HUES64 (cell line): ENCODE data around the gene TFDP2.
"Not testable (repeated sequence)": the region's sequence is repeated elsewhere in the genome, so short reads cannot be mapped to it uniquely, and the experiment has no call there.

ENCODE experiments used
- H3K27ac ChIP-seq: 2 replicates; pipeline ENCODE4 v1.7.0; 2013; ENCODE audit warnings: low read depth, low read length, inconsistent platforms
- H3K27me3 ChIP-seq: 2 replicates; pipeline ENCODE4 v1.6.1; 2013; ENCODE audit warnings: mild to moderate bottlenecking, low read length; ENCODE audit not compliant: insufficient read depth
- H3K36me3 ChIP-seq: 2 replicates; pipeline ENCODE4 v1.6.1; 2013; ENCODE audit warnings: mild to moderate bottlenecking, low read length; ENCODE audit not compliant: insufficient read depth
- H3K4me1 ChIP-seq: 2 replicates; pipeline ENCODE4 v1.6.1; 2013; ENCODE audit warnings: mild to moderate bottlenecking, low read length, moderate library complexity; ENCODE audit not compliant: insufficient read depth
- H3K4me3 ChIP-seq: 2 replicates; pipeline ENCODE4 v1.5.1; 2013; ENCODE audit warnings: mild to moderate bottlenecking, low read length, moderate library complexity
- H3K9ac ChIP-seq: 2 replicates; pipeline ENCODE4 v1.6.1; 2013; ENCODE audit warnings: mild to moderate bottlenecking, low read depth, low read length
- H3K9me3 ChIP-seq: 2 replicates; pipeline ENCODE4 v1.6.1; 2013; ENCODE audit warnings: low read depth, low read length; ENCODE audit not compliant: insufficient read depth
- WGBS: fragments of 150-250, 120-280 bp; methylation state at CpG from one replicate; pipeline ENCODE4 v1.1.7; 2013; ENCODE audit warnings: missing lambda C conversion rate; 5-methylcytosine and 5-hydroxymethylcytosine counted together

The TFDP2 gene

GRCh38 chr3:142151828-142152227 is 2.5 kb upstream of the TFDP2 start:
- no peaks in the 10 kb centered on the region for H3K9me3 ChIP-seq
- peaks cover 12% of the 10 kb centered on the region; the same call in 1 of the 2 replicates for H3K27me3 ChIP-seq
- 76% methylated on average over 1 of the region's 1 CpG for WGBS
- no peak overlapping the region for H3K9ac ChIP-seq
- peaks cover 7% of the 10 kb centered on the region; the same call in 1 of the 2 replicates for H3K4me1 ChIP-seq
- H3K36me3 ChIP-seq = no peaks in the 10 kb centered on the region
- no peak overlapping the region for H3K4me3 ChIP-seq
- H3K27ac ChIP-seq = no peak overlapping the region

- Histone ChIP-seq H3K9ac (no peak overlapping the region), H3K4me3 (no peak overlapping the region), H3K9me3 (no peaks in the 10 kb centered on the region), H3K27ac (no peak overlapping the region), H3K36me3 (no peaks in the 10 kb centered on the region), H3K27me3 (peaks cover 12% of the 10 kb centered on the region; the same call in 1 of the 2 replicates), H3K4me1 (peaks cover 7% of the 10 kb centered on the region; the same call in 1 of the 2 replicates)
- WGBS = no CpG with 5 or more reads among the region's 3 CpGs
Measured at GRCh38 chr3:142151240-142151639, 1.9 kb upstream of the TFDP2 start.

GRCh38 chr3:142150271-142150670 is 927 bp upstream of the TFDP2 start:
- peaks cover 7% of the 10 kb centered on the region; the same call in 1 of the 2 replicates for H3K4me1 ChIP-seq
- no peak overlapping the region for H3K27ac ChIP-seq
- H3K27me3 ChIP-seq = peaks cover 12% of the 10 kb centered on the region; the same call in 1 of the 2 replicates
- H3K4me3 ChIP-seq = no peak overlapping the region; the same call in 1 of the 2 replicates
- 95% methylated on average over 13 of the region's 13 CpGs for WGBS
- no peaks in the 10 kb centered on the region for H3K9me3 ChIP-seq
- H3K9ac ChIP-seq = no peak overlapping the region
- H3K36me3 ChIP-seq = no peaks in the 10 kb centered on the region

- H3K4me1 ChIP-seq = peaks cover 7% of the 10 kb centered on the region; the same call in 1 of the 2 replicates
- H3K27me3 ChIP-seq = peaks cover 12% of the 10 kb centered on the region; the same call in 1 of the 2 replicates
- peak overlapping the region; percentile 27; the same call in 1 of the 2 replicates for H3K9ac ChIP-seq
- no peaks in the 10 kb centered on the region for H3K36me3 ChIP-seq
- H3K27ac ChIP-seq = no peak overlapping the region
- peak overlapping the region; percentile 96 for H3K4me3 ChIP-seq
- WGBS = 10% methylated on average over 14 of the region's 14 CpGs
- H3K9me3 ChIP-seq = no peaks in the 10 kb centered on the region
Measured at GRCh38 chr3:142149673-142149992, 289 bp upstream of the TFDP2 start.

GRCh38 chr3:142148044-142148791 is 1.1 kb downstream of the TFDP2 start:
- peaks cover 7% of the 10 kb centered on the region; the same call in 1 of the 2 replicates for H3K4me1 ChIP-seq
- 18% methylated on average over 10 of the region's 11 CpGs for WGBS
- peak overlapping the region; percentile 92 for H3K9ac ChIP-seq
- peaks cover 12% of the 10 kb centered on the region; the same call in 1 of the 2 replicates for H3K27me3 ChIP-seq
- H3K27ac ChIP-seq = no peak overlapping the region
- no peaks in the 10 kb centered on the region for H3K9me3 ChIP-seq
- H3K4me3 ChIP-seq = peak overlapping the region; percentile 96
- H3K36me3 ChIP-seq = no peaks in the 10 kb centered on the region

- H3K27me3 ChIP-seq, H3K9ac ChIP-seq, H3K4me3 ChIP-seq, H3K4me1 ChIP-seq, H3K36me3 ChIP-seq, H3K27ac ChIP-seq, H3K9me3 ChIP-seq: not testable (repeated sequence)
- 83% methylated on average over 5 of the region's 5 CpGs for WGBS
Measured at GRCh38 chr3:142144587-142144986, 4.8 kb downstream of the TFDP2 start.

- not testable (repeated sequence) for H3K36me3 ChIP-seq, H3K4me3 ChIP-seq, H3K27ac ChIP-seq, H3K27me3 ChIP-seq, H3K9ac ChIP-seq, H3K9me3 ChIP-seq, H3K4me1 ChIP-seq
- 91% methylated on average over 15 of the region's 15 CpGs for WGBS
Measured at GRCh38 chr3:142140608-142141285, 8.6 kb downstream of the TFDP2 start.

GRCh38 chr3:142137089-142137488 is 12.3 kb downstream of the TFDP2 start:
- 91% methylated on average over 1 of the region's 2 CpGs for WGBS
- not testable (repeated sequence) for H3K27me3 ChIP-seq, H3K9me3 ChIP-seq, H3K9ac ChIP-seq, H3K4me1 ChIP-seq, H3K36me3 ChIP-seq, H3K27ac ChIP-seq, H3K4me3 ChIP-seq

GRCh38 chr3:142134799-142135325 is 14.5 kb downstream of the TFDP2 start:
- no peak overlapping the region for H3K4me3 ChIP-seq
- no peaks in the 10 kb centered on the region for H3K9me3 ChIP-seq
- H3K36me3 ChIP-seq = no peaks in the 10 kb centered on the region
- no peaks in the 10 kb centered on the region for H3K4me1 ChIP-seq
- no peak overlapping the region for H3K27ac ChIP-seq
- no peak overlapping the region for H3K9ac ChIP-seq
- WGBS = 85% methylated on average over 2 of the region's 3 CpGs
- H3K27me3 ChIP-seq = no peaks in the 10 kb centered on the region

- H3K4me1 ChIP-seq = peaks cover 10% of the 10 kb centered on the region; the same call in 1 of the 2 replicates
- WGBS = no CpG with 5 or more reads among the region's 2 CpGs
- no peaks in the 10 kb centered on the region for H3K27me3 ChIP-seq
- no peak overlapping the region for H3K27ac ChIP-seq
- H3K4me3 ChIP-seq = no peak overlapping the region
- no peak overlapping the region for H3K9ac ChIP-seq
- no peaks in the 10 kb centered on the region for H3K36me3 ChIP-seq
- no peaks in the 10 kb centered on the region for H3K9me3 ChIP-seq
Measured at GRCh38 chr3:142129516-142130171, 19.7 kb downstream of the TFDP2 start.
